GM12873 (cell line): Measurements from ENCODE around the gene EPN2.

Source experiments
- TF ChIP-seq, protein P1 (sequence below): IDR thresholded peaks from 2 replicates; pipeline ENCODE4 v1.5.1; 2012; ENCODE audit warnings: low read depth, mild to moderate bottlenecking, moderate library complexity, low read length, control low read depth; ENCODE audit not compliant: insufficient read depth; ENCODE audit errors: missing control alignments

Gene EPN2

DNA sequence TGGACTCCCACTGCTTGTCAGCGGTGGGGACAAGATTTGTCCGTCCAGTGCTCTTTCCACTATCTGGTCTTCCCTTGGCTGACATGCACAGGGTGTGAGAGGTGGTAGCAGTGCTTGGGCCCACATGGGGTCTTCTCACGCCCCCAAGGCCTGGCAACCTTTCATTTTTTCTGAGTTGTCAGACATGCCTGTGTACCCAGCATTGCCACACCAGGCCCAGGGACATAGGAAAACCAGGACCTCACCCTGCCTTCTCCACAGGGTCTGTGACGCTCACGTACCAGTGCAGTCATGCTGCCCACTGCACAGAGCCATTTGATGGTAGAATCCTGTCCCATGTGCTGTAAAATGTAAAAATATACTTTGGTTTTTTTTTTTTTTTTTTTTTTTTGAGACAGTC is 67.6 kb downstream of the EPN2 start:
- TF ChIP-seq, protein P1, sequence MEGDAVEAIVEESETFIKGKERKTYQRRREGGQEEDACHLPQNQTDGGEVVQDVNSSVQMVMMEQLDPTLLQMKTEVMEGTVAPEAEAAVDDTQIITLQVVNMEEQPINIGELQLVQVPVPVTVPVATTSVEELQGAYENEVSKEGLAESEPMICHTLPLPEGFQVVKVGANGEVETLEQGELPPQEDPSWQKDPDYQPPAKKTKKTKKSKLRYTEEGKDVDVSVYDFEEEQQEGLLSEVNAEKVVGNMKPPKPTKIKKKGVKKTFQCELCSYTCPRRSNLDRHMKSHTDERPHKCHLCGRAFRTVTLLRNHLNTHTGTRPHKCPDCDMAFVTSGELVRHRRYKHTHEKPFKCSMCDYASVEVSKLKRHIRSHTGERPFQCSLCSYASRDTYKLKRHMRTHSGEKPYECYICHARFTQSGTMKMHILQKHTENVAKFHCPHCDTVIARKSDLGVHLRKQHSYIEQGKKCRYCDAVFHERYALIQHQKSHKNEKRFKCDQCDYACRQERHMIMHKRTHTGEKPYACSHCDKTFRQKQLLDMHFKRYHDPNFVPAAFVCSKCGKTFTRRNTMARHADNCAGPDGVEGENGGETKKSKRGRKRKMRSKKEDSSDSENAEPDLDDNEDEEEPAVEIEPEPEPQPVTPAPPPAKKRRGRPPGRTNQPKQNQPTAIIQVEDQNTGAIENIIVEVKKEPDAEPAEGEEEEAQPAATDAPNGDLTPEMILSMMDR: no peak

DNA sequence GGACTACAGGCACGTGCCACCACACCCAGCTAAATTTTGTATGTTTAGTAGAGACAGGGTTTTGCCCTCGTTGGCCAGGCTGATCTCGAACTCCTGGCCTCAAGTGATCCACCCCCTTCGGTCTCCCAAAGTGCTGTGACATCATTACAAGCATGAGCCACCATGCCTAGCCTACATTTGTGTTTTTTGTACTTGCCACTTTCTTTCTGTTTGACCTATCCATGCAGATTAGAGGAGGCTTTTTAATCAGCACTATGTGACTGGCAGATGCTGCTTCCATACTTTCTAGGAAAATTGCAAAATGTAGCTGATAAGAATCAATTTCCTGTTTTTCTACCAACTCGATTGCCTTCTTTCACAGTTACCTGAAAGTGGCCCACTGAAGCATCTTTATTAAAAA is 68.1 kb downstream of the EPN2 start:
- TF ChIP-seq, protein P1: no peak

DNA sequence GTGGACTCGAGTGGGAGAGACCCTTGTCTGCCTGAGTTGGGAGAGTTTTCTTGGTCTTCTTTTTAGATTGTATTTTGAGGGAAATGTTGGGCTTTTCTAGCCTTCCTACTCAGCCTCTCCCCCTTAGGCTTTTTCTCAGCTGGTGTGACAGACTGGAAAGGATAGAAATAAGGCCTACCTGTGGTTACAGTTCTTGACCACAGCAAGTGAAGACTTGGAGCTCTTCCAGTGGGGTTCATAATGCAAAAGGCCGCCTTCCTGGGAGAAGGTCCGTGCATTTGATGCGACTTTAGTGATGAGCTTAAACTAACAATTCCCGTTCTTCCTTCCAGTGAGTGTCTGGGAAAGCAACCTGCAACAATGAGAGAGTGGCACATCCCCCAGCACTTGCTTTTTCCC is 68.6 kb downstream of the EPN2 start:
- TF ChIP-seq, protein P1: no peak

DNA sequence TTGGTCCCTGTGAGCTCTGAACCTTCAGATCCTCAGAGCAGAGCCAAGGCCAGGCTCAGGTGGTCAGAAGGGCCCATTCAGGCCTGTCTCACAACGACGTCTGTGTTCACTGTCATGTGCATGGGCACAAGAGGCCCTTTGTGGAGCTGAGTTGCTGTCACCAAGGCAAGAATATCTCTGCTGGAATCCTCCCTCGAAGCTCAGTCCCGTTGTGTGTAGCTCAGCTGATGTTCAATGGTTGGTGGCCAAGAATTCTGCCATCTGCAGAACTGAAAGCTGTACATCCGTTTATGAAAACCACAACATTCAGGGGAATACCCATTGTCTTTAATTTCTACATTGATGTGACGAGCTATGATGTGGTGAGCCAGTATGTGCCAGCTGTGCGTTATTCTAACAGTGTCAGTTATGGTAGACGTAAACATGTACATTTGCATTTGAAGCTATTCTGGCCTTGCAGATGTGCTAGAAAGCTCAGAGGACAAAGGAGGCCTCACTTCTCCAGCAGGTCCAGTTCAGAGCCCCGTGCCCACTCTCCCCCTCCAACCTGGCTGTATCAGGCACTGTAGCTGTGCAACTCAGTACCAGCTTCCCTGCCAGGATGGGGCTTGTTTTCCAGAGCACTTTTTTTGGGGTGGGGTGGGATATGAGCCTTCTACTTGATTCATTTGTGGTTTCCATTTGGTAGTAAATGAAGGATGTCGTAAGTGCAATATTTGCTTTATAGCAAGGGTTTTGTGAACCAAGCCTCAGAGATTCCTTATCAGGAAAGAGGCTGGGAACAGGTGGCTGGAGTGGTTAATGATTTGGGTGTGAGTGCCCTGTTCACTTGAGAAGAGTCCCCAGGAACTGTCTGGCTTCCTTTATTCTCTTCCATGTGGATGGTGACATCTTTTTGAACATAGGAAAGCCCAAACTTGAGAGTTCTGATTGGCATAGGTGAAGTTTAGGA is 69.3 kb downstream of the EPN2 start:
- TF ChIP-seq, protein P1: no peak

DNA sequence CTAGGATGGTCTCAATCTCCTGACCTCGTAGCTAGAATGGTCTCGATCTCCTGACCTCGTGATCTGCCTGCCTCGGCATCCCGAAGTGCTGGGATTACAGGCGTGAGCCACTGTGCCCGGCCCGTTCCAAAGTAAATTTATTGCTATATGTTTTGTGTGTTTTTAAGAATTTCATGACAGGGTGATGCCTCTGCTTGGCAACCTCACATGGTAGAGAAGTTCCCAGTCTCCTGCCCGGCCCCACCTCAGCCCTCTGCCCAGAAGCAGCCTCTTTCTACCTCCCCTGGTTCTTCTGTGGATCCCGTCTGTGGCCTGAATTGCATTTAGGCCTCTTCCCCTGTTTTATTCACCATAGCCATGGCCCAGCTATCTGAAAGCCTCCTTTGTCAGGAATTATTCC is 70.4 kb downstream of the EPN2 start:
- TF ChIP-seq, protein P1: no peak

DNA sequence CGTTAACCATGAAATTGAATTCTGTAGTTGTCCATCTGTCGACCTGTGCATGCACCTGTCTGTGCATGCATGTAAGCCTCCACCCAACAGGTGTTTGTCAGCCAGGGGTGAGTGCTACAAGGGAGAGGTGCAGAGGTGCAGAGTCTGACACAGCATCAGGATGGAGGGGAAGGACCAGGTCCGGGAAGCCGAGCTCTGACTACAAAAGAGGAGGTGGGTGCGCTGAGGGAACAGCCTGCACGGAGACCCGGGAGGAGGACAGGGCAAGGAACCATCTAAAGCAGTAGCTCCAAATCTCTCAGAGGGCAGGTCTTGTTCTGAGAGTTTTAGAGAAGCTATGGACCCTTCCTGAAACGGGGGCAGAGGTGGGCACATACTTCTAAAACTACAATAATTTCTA is 71.2 kb downstream of the EPN2 start:
- TF ChIP-seq, protein P1: no peak

DNA sequence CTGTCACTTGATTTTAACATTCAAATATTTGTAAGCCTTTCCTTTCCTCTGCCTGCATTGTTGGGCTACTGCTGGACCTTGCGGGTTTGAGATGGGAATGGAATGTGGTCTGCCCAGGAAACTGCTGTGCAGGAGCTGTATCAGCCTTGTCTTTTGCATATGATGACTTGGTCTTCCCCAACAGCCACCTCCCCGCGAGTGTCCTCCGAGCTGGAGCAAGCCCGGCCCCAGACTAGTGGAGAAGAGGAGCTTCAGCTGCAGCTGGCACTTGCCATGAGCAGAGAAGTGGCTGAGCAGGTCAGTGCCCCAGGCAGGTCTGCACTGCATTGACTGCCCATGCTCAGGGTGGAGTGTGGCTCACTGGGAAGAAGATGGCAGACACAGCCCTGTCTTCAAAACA is 72.5 kb downstream of the EPN2 start:
- TF ChIP-seq, protein P1: no peak
